ENCODE measurements around the gene FRMPD1. TPM values are rescaled to one million over a fixed set of nuclear protein-coding genes. Genes with fewer than 3 reads are reported as not detected.

Gene FRMPD1
- total RNA-seq, 2 experiments from 2014 or later = not detected

DNA sequence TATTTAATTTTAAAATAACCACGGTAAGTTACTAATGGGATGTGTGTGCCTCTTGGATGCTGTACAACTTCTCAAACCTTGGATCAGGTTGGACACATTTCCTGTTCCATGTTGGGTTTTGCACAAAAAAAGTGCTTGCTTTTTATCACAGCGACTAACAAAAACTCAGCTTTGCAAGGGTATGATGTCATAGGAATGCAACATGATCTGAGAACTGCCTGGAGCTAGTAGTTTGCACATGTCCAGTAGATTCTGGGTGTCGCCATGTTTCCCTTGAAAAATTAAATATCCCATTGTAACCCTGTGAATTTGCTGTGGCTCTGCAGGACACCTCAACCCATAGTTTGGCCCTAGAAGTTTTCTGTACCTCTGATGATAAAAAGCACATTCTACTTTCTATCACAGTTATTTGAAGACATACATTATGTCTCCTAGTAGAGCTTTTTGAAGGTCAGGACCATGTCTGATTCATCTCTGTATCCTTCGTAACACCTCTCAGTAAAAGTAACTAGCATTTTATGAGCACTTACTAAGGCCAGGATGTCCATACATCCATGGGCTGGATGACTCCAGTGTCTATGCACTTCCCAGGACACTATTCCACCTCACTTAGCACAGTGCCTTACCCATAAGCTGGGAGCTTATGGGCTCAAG is 11.5 kb upstream of the FRMPD1 start:
- no peaks in the 10 kb centered on the region for H3K4me1 Mint-ChIP-seq (ENCODE audit: low read depth)
- no peak for DNase-seq
- H3K36me3 Mint-ChIP-seq (ENCODE audit: low read depth) = no peaks in the 10 kb centered on the region
- CTCF ChIA-PET = interaction anchor here (0.6 to 0.9 kb wide), 2 partner anchors 18 to 105 kb away, joined by 4 to 5 read pairs; no protein-coding TSS in a partner anchor
- H3K4me3 Mint-ChIP-seq = no peak overlapping the region
- no peaks in the 10 kb centered on the region for H3K9me3 Mint-ChIP-seq
- H3K27ac Mint-ChIP-seq = no peak overlapping the region
- intact Hi-C loops (cut with micrococcal nuclease) = no loop called here
- H3K27me3 Mint-ChIP-seq (ENCODE audit: low read depth) = peaks cover 6% of the 10 kb centered on the region

- peaks cover 6% of the 10 kb centered on the region for H3K27me3 Mint-ChIP-seq (ENCODE audit: low read depth)
- no peak overlapping the region for H3K27ac Mint-ChIP-seq
- H3K9me3 Mint-ChIP-seq = no peaks in the 10 kb centered on the region
- CTCF ChIA-PET = interaction anchor here (0.6 to 0.9 kb wide), 2 partner anchors 18 to 548 kb away, joined by 3 to 4 read pairs; no protein-coding TSS in a partner anchor
- no peaks in the 10 kb centered on the region for H3K4me1 Mint-ChIP-seq (ENCODE audit: low read depth)
- DNase-seq = no peak
- intact Hi-C loops (cut with micrococcal nuclease) = no loop called here
- no peak overlapping the region for H3K4me3 Mint-ChIP-seq
- no peaks in the 10 kb centered on the region for H3K36me3 Mint-ChIP-seq (ENCODE audit: low read depth)
Measured at GRCh38 chr9:37639841-37640240, 10.9 kb upstream of the FRMPD1 start.

DNA sequence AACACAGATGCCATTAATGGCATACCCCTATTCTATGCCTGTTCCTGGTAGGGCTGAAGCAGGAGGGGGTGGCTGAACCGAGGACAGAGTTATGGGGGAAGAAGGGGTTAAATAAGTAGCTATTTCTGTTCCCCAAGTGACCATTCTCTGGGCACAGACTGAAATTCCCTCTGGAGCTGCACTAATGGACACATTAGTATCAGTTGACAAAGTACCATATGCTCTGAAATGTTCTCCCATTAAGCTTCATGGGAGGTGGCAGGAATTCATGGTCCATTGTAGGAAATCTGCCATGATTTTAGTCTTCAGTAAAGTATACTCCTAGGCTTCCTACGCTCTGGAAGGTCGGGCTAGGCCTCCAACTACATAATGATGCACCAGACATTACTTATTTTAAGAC is 10.5 kb upstream of the FRMPD1 start:
- no peak overlapping the region for H3K27ac Mint-ChIP-seq
- peaks cover 6% of the 10 kb centered on the region for H3K27me3 Mint-ChIP-seq (ENCODE audit: low read depth)
- H3K36me3 Mint-ChIP-seq (ENCODE audit: low read depth) = no peaks in the 10 kb centered on the region
- H3K9me3 Mint-ChIP-seq = no peaks in the 10 kb centered on the region
- intact Hi-C loops (cut with micrococcal nuclease) = no loop called here
- H3K4me1 Mint-ChIP-seq (ENCODE audit: low read depth) = no peaks in the 10 kb centered on the region
- CTCF ChIA-PET = interaction anchor here (0.6 to 0.9 kb wide), 2 partner anchors 17 to 549 kb away, joined by 3 to 4 read pairs; no protein-coding TSS in a partner anchor
- DNase-seq = no peak
- no peak overlapping the region for H3K4me3 Mint-ChIP-seq

DNA sequence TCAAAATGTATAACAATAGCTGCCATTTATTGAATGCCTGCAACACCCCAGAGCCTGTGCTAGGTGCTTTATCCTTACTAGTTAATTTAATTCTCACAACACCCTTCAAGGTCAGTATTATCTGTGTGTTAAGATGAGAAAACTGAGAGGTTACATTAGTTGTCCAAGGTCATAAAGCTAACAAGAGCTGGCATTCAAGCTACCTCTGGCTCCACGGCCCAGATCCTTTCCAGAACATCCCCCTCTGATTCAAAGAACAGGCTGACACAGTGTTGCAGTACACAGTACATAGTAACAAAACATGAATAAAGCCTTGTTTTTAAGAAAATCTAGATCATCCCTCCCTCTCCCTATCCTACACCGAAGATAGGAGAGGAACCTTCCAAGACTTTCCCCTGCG is 9.4 kb upstream of the FRMPD1 start:
- DNase-seq = no peak
- no peaks in the 10 kb centered on the region for H3K4me1 Mint-ChIP-seq (ENCODE audit: low read depth)
- CTCF ChIA-PET = no interaction called here
- H3K27me3 Mint-ChIP-seq (ENCODE audit: low read depth) = peaks cover 4% of the 10 kb centered on the region
- H3K27ac Mint-ChIP-seq = no peak overlapping the region
- no peak overlapping the region for H3K4me3 Mint-ChIP-seq
- H3K36me3 Mint-ChIP-seq (ENCODE audit: low read depth) = no peaks in the 10 kb centered on the region
- intact Hi-C loops (cut with micrococcal nuclease) = no loop called here
- no peaks in the 10 kb centered on the region for H3K9me3 Mint-ChIP-seq

DNA sequence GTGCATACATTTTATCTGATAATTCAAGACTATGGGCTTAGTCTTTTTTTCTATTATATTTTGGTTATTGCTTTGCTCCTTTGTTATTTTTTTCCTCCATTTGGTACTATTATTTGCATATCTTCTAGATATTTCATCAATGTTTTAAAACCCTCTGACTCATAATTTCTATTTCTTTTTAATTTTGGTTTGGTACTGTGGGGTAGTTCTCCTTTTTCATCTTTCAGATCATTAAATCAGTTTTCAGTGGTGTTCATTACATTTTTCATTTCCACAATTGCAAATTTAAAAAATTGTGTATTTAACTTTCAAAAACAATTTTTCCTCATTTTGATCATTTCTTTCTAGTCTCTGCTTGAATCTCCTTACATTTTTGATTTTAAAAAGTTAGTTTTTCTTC is 7.5 kb upstream of the FRMPD1 start:
- H3K27ac Mint-ChIP-seq = no peak overlapping the region

DNA sequence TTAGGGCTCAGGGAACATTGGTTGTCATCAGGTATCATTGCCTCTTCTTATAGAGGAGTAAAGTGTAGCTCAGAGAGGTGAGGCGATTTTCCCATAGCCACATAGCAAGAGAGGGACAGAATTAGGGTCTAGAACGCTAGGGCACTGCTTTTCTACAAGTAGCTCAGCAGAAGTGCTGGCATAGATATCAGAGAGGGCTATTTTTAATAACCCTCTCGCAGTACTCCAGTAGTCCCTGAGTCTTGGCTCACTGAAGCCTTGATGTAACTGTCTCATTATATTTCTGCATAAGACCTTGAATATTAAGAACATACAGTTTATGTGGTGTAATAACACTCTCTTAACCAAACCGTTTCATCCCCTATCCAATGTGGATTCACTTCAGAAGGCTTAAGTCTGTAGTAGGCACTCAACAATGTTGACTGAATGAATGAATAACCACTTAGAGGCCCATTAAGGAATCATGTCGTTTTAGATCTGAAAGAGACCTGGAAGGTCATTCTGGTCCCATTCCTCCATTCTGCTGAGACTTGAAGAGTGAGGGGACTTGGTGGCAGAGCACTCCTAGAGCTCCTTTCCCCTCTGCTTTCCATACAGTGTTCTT is 4.7 kb upstream of the FRMPD1 start:
- no peak for DNase-seq
- intact Hi-C loops (cut with micrococcal nuclease) = loop anchor here (5.0 kb wide), 1 partner anchor 256 kb away; the partner anchor contains the start of gene SLC25A51
- H3K9me3 Mint-ChIP-seq = no peaks in the 10 kb centered on the region
- CTCF ChIA-PET = no interaction called here
- H3K27ac Mint-ChIP-seq = no peak overlapping the region
- H3K4me1 Mint-ChIP-seq (ENCODE audit: low read depth) = peaks cover 3% of the 10 kb centered on the region
- no peaks in the 10 kb centered on the region for H3K36me3 Mint-ChIP-seq (ENCODE audit: low read depth)
- H3K4me3 Mint-ChIP-seq = no peak overlapping the region
- H3K27me3 Mint-ChIP-seq (ENCODE audit: low read depth) = peaks cover 23% of the 10 kb centered on the region

More for the DNA sequence above, 7.5 kb upstream of the FRMPD1 start:
- Mint-ChIP-seq H3K36me3 (ENCODE audit: low read depth) (no peaks in the 10 kb centered on the region), H3K4me3 (no peak overlapping the region), H3K27me3 (ENCODE audit: low read depth) (peaks cover 8% of the 10 kb centered on the region), H3K4me1 (ENCODE audit: low read depth) (no peaks in the 10 kb centered on the region), H3K9me3 (no peaks in the 10 kb centered on the region)
- no peak for DNase-seq
- CTCF ChIA-PET = no interaction called here
- intact Hi-C loops (cut with micrococcal nuclease) = no loop called here

- H3K4me1 Mint-ChIP-seq (ENCODE audit: low read depth) = peaks cover 11% of the 10 kb centered on the region
- intact Hi-C loops (cut with micrococcal nuclease) = no loop called here
- no peaks in the 10 kb centered on the region for H3K36me3 Mint-ChIP-seq (ENCODE audit: low read depth)
- no peaks in the 10 kb centered on the region for H3K9me3 Mint-ChIP-seq
- DNase-seq = no peak
- CTCF ChIA-PET = interaction anchor here (1.0 to 1.2 kb wide), 2 partner anchors 69 to 97 kb away, joined by 3 read pairs; no protein-coding TSS in a partner anchor
- H3K27ac Mint-ChIP-seq = no peak overlapping the region
- H3K27me3 Mint-ChIP-seq (ENCODE audit: low read depth) = peaks cover 56% of the 10 kb centered on the region
- H3K4me3 Mint-ChIP-seq = peak overlapping the region; percentile 45
Measured at GRCh38 chr9:37650299-37650872, 368 bp upstream of the FRMPD1 start.

DNA sequence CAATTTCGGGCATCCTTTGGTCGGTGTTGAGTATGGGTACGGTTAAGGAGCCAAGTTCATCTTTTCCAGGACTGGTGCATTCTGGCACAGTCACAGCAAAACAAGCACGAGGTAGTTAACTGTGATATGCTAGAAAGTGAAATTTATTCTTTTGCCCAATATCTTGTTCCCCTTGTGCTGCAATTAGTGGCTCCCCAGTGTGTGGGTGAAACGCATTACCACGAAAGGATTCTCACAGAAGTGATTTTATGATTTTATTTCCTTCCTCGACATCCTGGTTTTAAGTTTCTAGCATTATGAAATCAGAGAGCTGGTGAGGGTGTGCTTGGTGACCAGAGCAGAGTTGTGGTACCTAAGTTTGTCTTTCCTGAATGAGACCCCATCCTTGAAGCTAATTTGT is 1.5 kb downstream of the FRMPD1 start:
- intact Hi-C loops (cut with micrococcal nuclease) = no loop called here
- CTCF ChIA-PET = no interaction called here
- H3K36me3 Mint-ChIP-seq (ENCODE audit: low read depth) = no peaks in the 10 kb centered on the region
- no peaks in the 10 kb centered on the region for H3K9me3 Mint-ChIP-seq
- peaks cover 11% of the 10 kb centered on the region for H3K4me1 Mint-ChIP-seq (ENCODE audit: low read depth)
- no peak for DNase-seq
- peaks cover 61% of the 10 kb centered on the region for H3K27me3 Mint-ChIP-seq (ENCODE audit: low read depth)
- H3K4me3 Mint-ChIP-seq = no peak overlapping the region
- H3K27ac Mint-ChIP-seq = no peak overlapping the region

GRCh38 chr9:37653385-37653784 is 2.6 kb downstream of the FRMPD1 start:
- H3K4me1 Mint-ChIP-seq (ENCODE audit: low read depth) = peaks cover 11% of the 10 kb centered on the region
- intact Hi-C loops (cut with micrococcal nuclease) = no loop called here

GRCh38 chr9:37656936-37657335 is 6.2 kb downstream of the FRMPD1 start:
- Mint-ChIP-seq H3K4me3 (no peak overlapping the region), H3K9me3 (no peaks in the 10 kb centered on the region), H3K27me3 (ENCODE audit: low read depth) (peaks cover 42% of the 10 kb centered on the region), H3K4me1 (ENCODE audit: low read depth) (no peaks in the 10 kb centered on the region), H3K27ac (no peak overlapping the region), H3K36me3 (ENCODE audit: low read depth) (no peaks in the 10 kb centered on the region)
- intact Hi-C loops (cut with micrococcal nuclease) = no loop called here
- no peak for DNase-seq
- CTCF ChIA-PET = interaction anchor here (1.2 to 1.5 kb wide), 2 partner anchors 17 to 858 kb away, joined by 3 to 4 read pairs; no protein-coding TSS in a partner anchor

More at GRCh38 chr9:37653385-37653784, 2.6 kb downstream of the FRMPD1 start:
- Mint-ChIP-seq H3K27me3 (ENCODE audit: low read depth) (peaks cover 59% of the 10 kb centered on the region), H3K36me3 (ENCODE audit: low read depth) (no peaks in the 10 kb centered on the region), H3K27ac (no peak overlapping the region), H3K9me3 (no peaks in the 10 kb centered on the region), H3K4me3 (no peak overlapping the region)
- DNase-seq = no peak
- CTCF ChIA-PET = no interaction called here

DNA sequence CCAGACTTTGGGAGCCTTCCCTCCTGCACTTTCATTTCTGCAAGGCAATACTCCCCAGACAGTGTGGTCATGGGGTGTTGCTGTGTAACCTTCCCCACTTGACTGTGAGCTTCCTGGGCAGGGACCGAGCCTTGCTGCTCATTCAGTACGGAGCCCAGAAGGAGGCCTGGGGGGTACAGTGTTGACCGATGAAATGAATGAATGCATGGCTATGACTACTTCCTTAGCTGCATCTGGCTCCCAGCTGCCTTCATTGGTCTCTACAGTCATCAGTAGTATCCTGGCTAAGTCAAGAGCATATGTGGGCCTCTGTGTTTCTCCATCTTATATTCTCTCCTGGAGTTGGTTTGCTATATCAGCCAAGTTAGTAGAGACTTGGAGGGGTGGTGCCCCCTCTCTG is 9.9 kb downstream of the FRMPD1 start:
- no peak for DNase-seq
- CTCF ChIA-PET = no interaction called here
- Mint-ChIP-seq H3K4me1 (ENCODE audit: low read depth) (no peaks in the 10 kb centered on the region), H3K9me3 (no peaks in the 10 kb centered on the region), H3K27ac (no peak overlapping the region), H3K4me3 (no peak overlapping the region), H3K36me3 (ENCODE audit: low read depth) (no peaks in the 10 kb centered on the region), H3K27me3 (ENCODE audit: low read depth) (peaks cover 17% of the 10 kb centered on the region)
- intact Hi-C loops (cut with micrococcal nuclease) = no loop called here

GRCh38 chr9:37663926-37664325 is 13.2 kb downstream of the FRMPD1 start:
- Mint-ChIP-seq H3K36me3 (ENCODE audit: low read depth) (no peaks in the 10 kb centered on the region), H3K4me1 (ENCODE audit: low read depth) (no peaks in the 10 kb centered on the region), H3K4me3 (no peak overlapping the region), H3K27me3 (ENCODE audit: low read depth) (peaks cover 20% of the 10 kb centered on the region), H3K27ac (no peak overlapping the region), H3K9me3 (no peaks in the 10 kb centered on the region)
- CTCF ChIA-PET = no interaction called here
- intact Hi-C loops (cut with micrococcal nuclease) = no loop called here
- no peak for DNase-seq

GRCh38 chr9:37667706-37668105 is 17.0 kb downstream of the FRMPD1 start:
- CTCF ChIA-PET = no interaction called here
- no peaks in the 10 kb centered on the region for H3K36me3 Mint-ChIP-seq (ENCODE audit: low read depth)

More at GRCh38 chr9:37667706-37668105, 17.0 kb downstream of the FRMPD1 start:
- Mint-ChIP-seq H3K4me1 (ENCODE audit: low read depth) (no peaks in the 10 kb centered on the region), H3K27ac (no peak overlapping the region), H3K4me3 (no peak overlapping the region), H3K9me3 (no peaks in the 10 kb centered on the region), H3K27me3 (ENCODE audit: low read depth) (peaks cover 28% of the 10 kb centered on the region)
- DNase-seq = no peak
- intact Hi-C loops (cut with micrococcal nuclease) = no loop called here

All from activated naive CD4-positive, alpha-beta T cell treated with anti-CD3 and anti-CD28 coated beads for 36 hours (primary cell).